ENCODE results near the gene AAMDC.
A peak's percentile ranks its signal among the peaks of the same experiment; 100 is the strongest.

The AAMDC gene

DNA sequence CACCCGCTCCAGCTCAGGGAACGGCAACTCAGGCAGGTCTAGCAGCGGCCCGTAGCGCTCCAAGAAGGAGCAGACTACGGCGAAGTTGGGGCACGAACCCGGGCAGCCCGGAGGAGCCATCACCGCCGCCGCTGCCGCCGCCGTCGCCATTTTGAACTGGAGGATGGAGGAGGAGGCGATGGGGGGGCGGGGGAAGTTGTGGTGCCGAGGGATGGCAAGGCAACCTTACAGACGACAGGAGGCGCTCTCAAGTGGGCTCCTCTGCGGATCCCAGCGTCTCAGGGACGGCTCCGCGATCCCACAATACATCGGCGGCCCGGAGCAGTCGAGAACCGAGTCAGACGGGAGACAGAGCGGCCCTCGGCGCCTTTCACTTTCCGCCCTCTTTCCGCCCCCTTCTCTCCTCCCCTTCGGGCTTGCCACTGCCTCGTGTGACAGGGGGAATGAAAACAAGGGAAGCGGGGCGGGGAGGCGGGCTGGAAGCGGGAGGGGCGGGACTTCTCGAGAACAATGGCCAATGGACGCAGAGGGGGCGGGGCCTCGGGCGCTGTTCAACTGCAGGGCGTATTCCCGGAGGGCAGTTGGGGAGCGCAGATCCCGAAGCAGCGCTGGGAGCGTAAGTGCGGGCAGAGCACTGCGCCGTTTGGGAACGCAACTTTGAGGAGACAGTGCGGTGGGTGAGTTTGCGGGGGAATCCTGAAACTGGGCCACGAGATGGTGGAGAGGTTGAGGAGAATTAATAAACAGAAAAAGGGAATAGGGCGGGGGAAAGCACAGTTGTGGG lies at the start of gene AAMDC, which contains the start of gene RSF1:
AAMDC (plus strand) TSS at position 580 of the 784 bp plus-strand sequence. CDS start 21,353 bp downstream, outside the sequence.
RSF1 (minus strand) TSS at position 158 of the 784 bp plus-strand sequence; CDS start at position 150, 8 bp downstream.
- H3K27ac Mint-ChIP-seq = peak within 1 kb of the TSS; percentile 89
- peak; percentile 91 for ATAC-seq
- H3K4me1 Mint-ChIP-seq = peaks cover 28% of the 10 kb centered on the region
- peak; percentile 83 to 95 for DNase-seq (ENCODE audit: low spot score in 2 of 2)
- no peaks in the 10 kb centered on the region for H3K9me3 Mint-ChIP-seq
- H3K36me3 Mint-ChIP-seq = peaks cover 9% of the 10 kb centered on the region
- H3K4me3 Mint-ChIP-seq = peak within 1 kb of the TSS; percentile 93

- Mint-ChIP-seq H3K9me3 (no peaks in the 10 kb centered on the region), H3K4me1 (peaks cover 39% of the 10 kb centered on the region), H3K36me3 (peaks cover 4% of the 10 kb centered on the region), H3K4me3 (no peak overlapping the region), H3K27ac (no peak overlapping the region)
- ATAC-seq = no peak
- no peak for DNase-seq (ENCODE audit: low spot score in 2 of 2)
Measured at GRCh38 chr11:77775936-77776335, 45.0 kb upstream of the AAMDC start.

GRCh38 chr11:77776455-77776854 lies 44.5 kb upstream of the AAMDC start:
- H3K36me3 Mint-ChIP-seq = peaks cover 4% of the 10 kb centered on the region
- no peak overlapping the region for H3K4me3 Mint-ChIP-seq
- peaks cover 34% of the 10 kb centered on the region for H3K4me1 Mint-ChIP-seq
- H3K9me3 Mint-ChIP-seq = no peaks in the 10 kb centered on the region
- no peak overlapping the region for H3K27ac Mint-ChIP-seq
- DNase-seq (ENCODE audit: low spot score in 2 of 2) = no peak
- ATAC-seq = peak; percentile 51

DNA sequence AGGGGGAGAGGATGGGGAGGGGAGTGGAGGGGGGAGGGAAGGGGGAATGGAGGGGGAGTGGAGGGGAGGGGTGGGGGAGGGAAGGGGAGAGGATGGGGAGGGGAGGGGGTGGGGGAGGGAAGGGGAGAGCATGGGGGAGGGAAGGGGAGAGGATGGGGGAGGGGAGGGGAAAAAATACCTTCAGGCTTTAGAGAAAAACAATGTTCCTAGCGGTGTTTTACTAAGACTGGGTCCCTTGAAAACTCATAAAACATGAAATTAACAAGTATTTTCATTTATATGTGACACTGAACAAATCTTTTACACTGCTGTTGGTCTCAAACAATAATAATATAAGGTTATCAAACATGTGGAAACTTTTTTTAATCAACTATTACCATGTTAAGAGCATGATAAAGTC lies 42.8 kb upstream of the AAMDC start:
- no peak overlapping the region for H3K4me3 Mint-ChIP-seq
- no peaks in the 10 kb centered on the region for H3K9me3 Mint-ChIP-seq
- peak overlapping the region; percentile 20 for H3K27ac Mint-ChIP-seq
- no peak for ATAC-seq
- no peak for DNase-seq (ENCODE audit: low spot score in 2 of 2)
- peaks cover 25% of the 10 kb centered on the region for H3K4me1 Mint-ChIP-seq
- no peaks in the 10 kb centered on the region for H3K36me3 Mint-ChIP-seq

DNA sequence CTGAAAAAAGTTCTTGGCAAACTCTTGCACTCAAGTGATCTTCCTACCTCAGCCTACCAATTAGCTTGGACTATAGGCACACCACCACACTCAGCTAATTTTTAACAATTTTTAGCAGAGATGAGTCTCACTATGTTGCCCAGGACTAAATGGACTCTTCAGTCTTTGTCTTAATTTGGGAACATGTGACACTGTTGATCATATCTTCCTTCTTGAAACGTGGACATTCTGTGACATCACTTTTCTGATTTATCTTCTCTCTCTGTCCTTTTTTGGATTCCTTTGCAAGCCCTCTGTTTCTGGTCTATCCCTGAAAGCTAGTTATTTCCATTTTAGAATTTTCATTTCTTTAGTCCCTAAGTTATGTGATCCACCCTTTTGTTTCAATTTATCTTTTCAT lies 42.4 kb upstream of the AAMDC start:
- H3K9me3 Mint-ChIP-seq = no peaks in the 10 kb centered on the region
- ATAC-seq (no peak), DNase-seq (ENCODE audit: low spot score in 2 of 2) (no peak)
- H3K27ac Mint-ChIP-seq = peak overlapping the region; percentile 20
- H3K4me3 Mint-ChIP-seq = no peak overlapping the region
- H3K4me1 Mint-ChIP-seq = peaks cover 27% of the 10 kb centered on the region
- H3K36me3 Mint-ChIP-seq = no peaks in the 10 kb centered on the region

DNA sequence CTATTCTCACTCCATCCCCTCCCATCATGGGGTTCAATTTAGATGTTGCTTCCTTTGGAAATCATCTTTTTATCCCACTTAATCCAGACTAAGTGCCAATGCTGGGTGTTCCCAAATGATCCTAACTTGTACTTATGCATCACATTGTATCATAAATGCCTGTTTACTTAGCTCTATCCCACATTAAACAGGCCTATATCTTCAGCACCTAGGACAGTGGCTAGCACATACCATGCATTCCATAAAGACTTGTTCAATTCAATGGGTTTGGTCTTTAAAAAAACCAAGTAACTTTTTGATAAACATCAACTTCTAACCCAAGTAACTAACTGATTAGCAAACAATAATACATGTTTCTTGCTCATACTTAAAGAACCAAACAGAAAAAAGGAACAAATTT lies 41.0 kb upstream of the AAMDC start:
- Mint-ChIP-seq H3K27ac (no peak overlapping the region), H3K9me3 (no peaks in the 10 kb centered on the region)
- DNase-seq (ENCODE audit: low spot score in 2 of 2) = no peak

DNA sequence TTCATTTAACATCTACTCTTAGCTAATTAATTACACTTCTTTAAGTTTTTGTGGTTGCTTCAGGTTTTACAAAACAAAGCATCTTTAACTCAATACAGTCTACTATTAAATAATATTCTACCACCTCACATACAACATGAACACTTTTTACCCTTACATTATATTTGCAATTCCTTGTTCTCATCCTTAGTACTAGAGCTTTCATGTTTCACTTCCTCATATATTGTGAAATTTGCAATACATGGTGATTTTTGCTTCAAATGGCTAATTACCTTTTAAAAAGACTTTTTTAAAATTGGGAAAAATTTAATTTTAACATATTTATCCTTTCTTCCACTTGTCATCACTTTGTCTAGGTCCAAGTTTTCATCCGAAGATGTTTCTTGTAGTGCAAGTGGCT lies 37.9 kb upstream of the AAMDC start:
- peaks cover 13% of the 10 kb centered on the region for H3K36me3 Mint-ChIP-seq
- ATAC-seq = no peak
- no peaks in the 10 kb centered on the region for H3K9me3 Mint-ChIP-seq
- DNase-seq (ENCODE audit: low spot score in 2 of 2) = no peak
- H3K27ac Mint-ChIP-seq = no peak overlapping the region
- H3K4me1 Mint-ChIP-seq = peaks cover 35% of the 10 kb centered on the region
- no peak overlapping the region for H3K4me3 Mint-ChIP-seq

More for the DNA sequence above, 41.0 kb upstream of the AAMDC start:
- ATAC-seq = no peak
- Mint-ChIP-seq H3K36me3 (no peaks in the 10 kb centered on the region), H3K4me3 (no peak overlapping the region), H3K4me1 (peaks cover 26% of the 10 kb centered on the region)

DNA sequence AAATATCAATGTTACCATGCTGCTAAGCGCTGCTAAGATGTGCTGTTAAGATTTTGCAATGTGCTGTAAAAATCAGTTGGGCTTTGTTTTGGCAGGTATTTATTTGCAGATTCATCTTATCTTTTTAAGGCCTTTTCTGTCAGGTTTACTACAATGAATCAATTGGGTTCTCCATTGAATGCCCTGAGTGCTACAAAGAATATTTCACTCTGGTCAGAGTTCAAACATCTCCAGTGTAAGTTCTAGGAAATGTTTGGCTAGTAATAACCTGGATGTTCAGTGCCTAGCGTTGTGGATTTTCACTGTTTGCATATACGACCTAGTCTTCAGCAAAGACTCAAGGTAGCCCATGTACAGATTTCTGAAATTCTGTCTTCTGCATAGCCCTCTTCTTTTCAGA lies 36.4 kb upstream of the AAMDC start:
- H3K9me3 Mint-ChIP-seq = no peaks in the 10 kb centered on the region

GRCh38 chr11:77789061-77789730 lies 31.7 kb upstream of the AAMDC start:
- DNase-seq (ENCODE audit: low spot score in 2 of 2) = no peak
- ATAC-seq = peak; percentile 51
- peaks cover 27% of the 10 kb centered on the region for H3K36me3 Mint-ChIP-seq
- H3K27ac Mint-ChIP-seq = peak overlapping the region; percentile 8
- H3K4me3 Mint-ChIP-seq = no peak overlapping the region
- no peaks in the 10 kb centered on the region for H3K9me3 Mint-ChIP-seq
- peaks cover 65% of the 10 kb centered on the region for H3K4me1 Mint-ChIP-seq

More for the DNA sequence above, 36.4 kb upstream of the AAMDC start:
- DNase-seq (ENCODE audit: low spot score in 2 of 2) = no peak
- no peak for ATAC-seq
- Mint-ChIP-seq H3K36me3 (peaks cover 17% of the 10 kb centered on the region), H3K4me3 (no peak overlapping the region), H3K27ac (no peak overlapping the region), H3K4me1 (peaks cover 41% of the 10 kb centered on the region)

DNA sequence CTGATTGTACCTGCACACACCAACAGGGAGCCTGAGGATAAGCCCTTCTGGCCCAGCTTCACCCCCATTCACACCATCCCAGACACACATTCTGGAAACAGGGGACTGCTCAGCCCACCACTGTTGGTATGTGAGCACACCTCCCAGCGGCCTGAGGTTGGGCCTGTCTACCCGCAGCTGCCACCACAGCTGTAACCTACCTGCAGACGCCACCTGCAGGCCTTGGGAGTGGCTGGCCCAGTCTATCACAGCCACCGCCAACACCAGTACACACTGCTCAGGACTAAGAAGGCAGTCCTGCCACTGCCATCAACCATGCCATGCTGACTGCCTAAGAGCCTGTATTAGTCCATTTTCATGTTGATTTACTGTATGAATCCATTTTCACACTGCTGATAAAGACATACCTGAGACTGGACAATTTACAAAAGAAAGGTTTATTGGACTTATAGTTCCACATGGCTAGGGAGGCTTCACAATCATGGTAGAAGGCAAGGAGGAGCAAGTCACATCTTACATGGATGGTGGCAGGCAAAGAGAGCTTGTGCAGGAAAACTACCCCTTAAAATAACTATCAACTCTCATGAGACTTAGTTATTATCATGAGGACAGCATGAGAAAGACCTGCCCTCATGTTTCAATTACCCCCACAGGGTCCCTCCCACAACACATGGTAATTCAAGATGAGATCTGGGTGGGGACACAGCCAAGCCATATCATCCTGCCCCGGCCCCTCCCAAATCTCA lies 31.0 kb upstream of the AAMDC start:
- Mint-ChIP-seq H3K4me3 (no peak overlapping the region), H3K36me3 (peaks cover 27% of the 10 kb centered on the region), H3K9me3 (no peaks in the 10 kb centered on the region), H3K27ac (peak overlapping the region; percentile 60), H3K4me1 (peaks cover 72% of the 10 kb centered on the region)
- no peak for DNase-seq (ENCODE audit: low spot score in 2 of 2)
- peak; percentile 37 for ATAC-seq

DNA sequence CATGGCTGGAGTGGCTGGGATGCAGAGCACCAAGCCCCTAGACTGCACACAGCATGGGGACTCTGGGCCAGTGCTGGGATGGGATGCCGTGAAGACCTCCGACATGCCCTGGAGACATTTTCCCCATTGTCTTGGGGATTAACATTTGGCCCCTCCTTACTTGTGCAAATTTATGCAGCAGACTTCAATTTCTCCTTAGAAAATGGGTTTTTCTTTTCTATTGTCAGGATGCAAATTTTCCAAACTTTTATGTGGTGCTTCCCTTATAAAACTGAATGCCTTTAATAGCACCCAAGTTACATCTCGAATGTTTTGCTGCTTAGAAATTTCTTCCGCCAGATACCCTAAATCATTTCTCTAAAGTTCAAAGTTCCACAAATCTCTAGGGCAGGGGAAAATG lies 29.6 kb upstream of the AAMDC start:
- Mint-ChIP-seq H3K4me1 (peaks cover 86% of the 10 kb centered on the region), H3K4me3 (no peak overlapping the region), H3K36me3 (peaks cover 20% of the 10 kb centered on the region), H3K9me3 (no peaks in the 10 kb centered on the region), H3K27ac (peak overlapping the region; percentile 38)
- no peak for DNase-seq (ENCODE audit: low spot score in 2 of 2)
- ATAC-seq = no peak

- Mint-ChIP-seq H3K4me3 (no peak overlapping the region), H3K27ac (no peak overlapping the region), H3K36me3 (peaks cover 26% of the 10 kb centered on the region), H3K4me1 (peaks cover 82% of the 10 kb centered on the region), H3K9me3 (no peaks in the 10 kb centered on the region)
- DNase-seq (ENCODE audit: low spot score in 2 of 2) (no peak), ATAC-seq (no peak)
Measured at GRCh38 chr11:77793972-77794371, 27.0 kb upstream of the AAMDC start.

DNA sequence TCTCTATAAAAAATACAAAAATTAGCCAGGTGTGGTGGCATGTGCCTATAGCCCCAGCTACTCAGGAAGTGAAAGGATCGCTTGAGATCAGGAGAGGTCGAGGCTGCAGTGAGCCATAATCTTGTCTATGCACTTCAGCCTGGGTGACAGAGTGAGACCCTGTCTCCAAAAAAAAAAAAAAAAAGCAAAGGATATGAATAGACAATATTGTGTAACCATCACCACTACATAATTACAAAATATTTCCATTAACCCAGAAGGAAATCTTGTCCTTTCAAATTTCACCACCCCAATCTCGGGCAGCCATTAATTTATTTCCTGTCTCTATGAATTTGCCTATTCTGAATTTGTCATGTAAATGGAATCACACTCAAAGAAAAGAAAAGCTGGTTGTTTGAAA lies 21.6 kb upstream of the AAMDC start:
- no peaks in the 10 kb centered on the region for H3K9me3 Mint-ChIP-seq
- DNase-seq (ENCODE audit: low spot score in 2 of 2) (no peak), ATAC-seq (no peak)
- H3K27ac Mint-ChIP-seq = no peak overlapping the region
- H3K36me3 Mint-ChIP-seq = peaks cover 18% of the 10 kb centered on the region
- no peak overlapping the region for H3K4me3 Mint-ChIP-seq
- peaks cover 47% of the 10 kb centered on the region for H3K4me1 Mint-ChIP-seq

DNA sequence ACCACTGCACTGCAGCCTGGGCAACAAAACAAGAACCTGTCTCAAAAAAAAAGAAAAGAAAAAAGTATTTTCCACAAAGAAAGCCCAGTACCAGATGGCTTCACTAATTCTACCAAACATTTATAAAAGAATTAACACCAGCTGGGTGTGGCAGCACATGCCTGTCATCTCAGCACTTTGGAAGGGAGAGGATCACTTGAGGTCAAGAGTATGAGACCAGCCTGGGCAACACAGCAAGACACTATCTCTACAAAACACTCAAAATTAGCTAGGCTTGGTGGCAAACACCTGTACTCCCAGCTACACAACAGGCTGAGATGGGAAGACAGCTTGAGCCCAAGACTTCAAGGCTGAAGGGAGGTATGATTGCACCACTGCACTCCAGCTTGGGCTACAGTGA lies 20.5 kb upstream of the AAMDC start:
- DNase-seq (ENCODE audit: low spot score in 2 of 2) = no peak
- Mint-ChIP-seq H3K4me3 (no peak overlapping the region), H3K27ac (peak overlapping the region; percentile 63), H3K9me3 (no peaks in the 10 kb centered on the region), H3K36me3 (peaks cover 18% of the 10 kb centered on the region), H3K4me1 (peaks cover 36% of the 10 kb centered on the region)
- peak; percentile 37 for ATAC-seq

DNA sequence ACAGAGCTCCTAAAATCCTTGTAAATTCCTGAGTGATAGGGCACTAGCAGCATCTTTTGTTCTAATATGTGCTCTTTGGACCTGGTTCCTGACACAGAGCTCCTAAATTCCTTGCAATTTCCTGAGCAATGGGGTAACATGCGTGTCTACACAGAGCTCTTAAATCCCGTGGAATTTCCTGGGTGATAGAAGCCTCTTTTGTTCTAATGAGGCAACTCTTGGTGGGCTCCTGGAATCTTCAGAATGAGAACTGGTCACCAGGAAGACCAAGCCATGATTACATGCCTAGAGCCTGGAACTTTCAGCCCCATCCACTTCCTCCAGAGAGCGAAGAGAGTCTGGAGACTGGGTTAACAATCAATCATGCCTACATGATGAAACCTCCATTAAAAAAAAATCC lies 19.5 kb upstream of the AAMDC start:
- Mint-ChIP-seq H3K36me3 (peaks cover 18% of the 10 kb centered on the region), H3K27ac (peak overlapping the region; percentile 63), H3K4me1 (peaks cover 35% of the 10 kb centered on the region), H3K9me3 (no peaks in the 10 kb centered on the region), H3K4me3 (no peak overlapping the region)
- ATAC-seq = no peak
- no peak for DNase-seq (ENCODE audit: low spot score in 2 of 2)

Data from stimulated activated effector memory CD8-positive, alpha-beta T cell treated with anti-CD3 and anti-CD28 coated beads, Interleukin-12 subunit alpha, Interleukin-12 subunit beta, amount 100 ng/mL, for 72 hours (primary cell).